ENCODE results near the gene MGAT4A.

MGAT4A gene

GRCh38 chr2:98747888-98748287 is 17.0 kb upstream of the MGAT4A start:
- Histone ChIP-seq H3K27ac (ENCODE audit: low read depth, low read length, poor library complexity, severe bottlenecking) (no peak overlapping the region), H3K4me1 (ENCODE audit: insufficient read depth, low read length, severe bottlenecking) (no peaks in the 10 kb centered on the region), H3F3A (ENCODE audit: insufficient read depth, low read length) (no peaks in the 10 kb centered on the region), H3K9ac (ENCODE audit: low read length) (no peak overlapping the region), H3K36me3 (ENCODE audit: insufficient read depth, low read length) (no peaks in the 10 kb centered on the region), H3K79me2 (ENCODE audit: insufficient read depth, low read length) (no peaks in the 10 kb centered on the region), H3K27me3 (ENCODE audit: insufficient read depth, low read length) (peaks cover 7% of the 10 kb centered on the region; the same call in 1 of the 2 replicates), H3K9me3 (ENCODE audit: low read length) (no peaks in the 10 kb centered on the region; the same call in 1 of the 2 replicates), H3K4me3 (ENCODE audit: low read depth, low read length, poor library complexity, severe bottlenecking) (no peak overlapping the region), H4K20me1 (ENCODE audit: insufficient read depth, low read length) (no peaks in the 10 kb centered on the region), H2AFZ (ENCODE audit: low read length) (no peak overlapping the region), H3K4me2 (ENCODE audit: low read length) (no peak overlapping the region), H3K9me2 (ENCODE audit: low read depth, low read length) (no peaks in the 10 kb centered on the region)
- TF ChIP-seq EZH2 (IDR thresholded peaks at IDR 0.05; ENCODE audit: borderline replicate concordance, low read length) = no peak
- no peak for TF ChIP-seq CTCF (IDR thresholded peaks at IDR 0.05; ENCODE audit: low read length)

DNA sequence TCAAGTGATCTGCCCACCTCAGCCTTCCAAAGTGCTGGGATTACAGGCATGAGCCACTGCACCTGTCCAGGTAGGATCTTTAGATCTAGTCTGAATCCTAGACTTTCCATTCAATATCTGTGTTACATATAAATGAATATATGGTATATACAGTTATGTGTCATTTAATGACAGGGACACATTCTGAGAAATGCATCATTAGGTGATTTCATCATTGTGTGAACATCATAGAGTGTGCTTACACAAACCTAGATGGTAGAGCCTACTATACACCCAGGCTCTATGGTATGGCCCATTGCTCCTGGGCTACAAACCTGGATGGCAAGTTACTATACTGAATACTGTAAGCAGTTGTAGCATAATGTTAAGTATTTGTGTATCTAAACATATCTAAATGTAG is 15.5 kb upstream of the MGAT4A start:
- Histone ChIP-seq H3K9me2 (ENCODE audit: low read depth, low read length) (no peaks in the 10 kb centered on the region), H3K9ac (ENCODE audit: low read length) (no peak overlapping the region), H3K27ac (ENCODE audit: low read depth, low read length, poor library complexity, severe bottlenecking) (no peak overlapping the region), H3K79me2 (ENCODE audit: insufficient read depth, low read length) (no peaks in the 10 kb centered on the region), H3K36me3 (ENCODE audit: insufficient read depth, low read length) (no peaks in the 10 kb centered on the region), H3K4me2 (ENCODE audit: low read length) (no peak overlapping the region), H3K4me3 (ENCODE audit: low read depth, low read length, poor library complexity, severe bottlenecking) (no peak overlapping the region), H3K9me3 (ENCODE audit: low read length) (no peaks in the 10 kb centered on the region), H3K27me3 (ENCODE audit: insufficient read depth, low read length) (peaks cover 3% of the 10 kb centered on the region; the same call in 1 of the 2 replicates), H4K20me1 (ENCODE audit: insufficient read depth, low read length) (no peaks in the 10 kb centered on the region), H3K4me1 (ENCODE audit: insufficient read depth, low read length, severe bottlenecking) (no peaks in the 10 kb centered on the region), H2AFZ (ENCODE audit: low read length) (no peak overlapping the region), H3F3A (ENCODE audit: insufficient read depth, low read length) (no peaks in the 10 kb centered on the region)
- TF ChIP-seq EZH2 (IDR thresholded peaks at IDR 0.05; ENCODE audit: borderline replicate concordance, low read length) = no peak
- no peak for TF ChIP-seq CTCF (IDR thresholded peaks at IDR 0.05; ENCODE audit: low read length)

DNA sequence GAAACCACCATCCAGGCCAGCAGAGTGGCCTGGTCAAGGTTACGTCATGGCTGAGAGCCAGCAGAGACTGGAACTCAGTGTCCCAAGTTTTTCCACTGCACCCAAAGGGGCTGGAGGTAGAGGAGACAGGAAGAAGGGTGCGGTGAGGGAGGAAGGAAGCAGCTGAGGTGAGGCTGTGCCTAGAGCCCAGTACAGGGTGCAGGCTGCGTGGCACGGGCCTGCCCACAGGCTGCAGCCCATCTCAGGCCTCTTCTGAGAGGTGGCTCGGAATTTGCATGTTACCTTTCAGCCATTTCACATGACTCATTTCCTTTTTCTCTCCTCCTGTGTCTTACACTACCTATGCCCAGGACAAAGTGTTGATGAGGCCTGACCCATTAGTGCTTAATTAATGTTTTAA is 13.7 kb upstream of the MGAT4A start:
- no peaks in the 10 kb centered on the region for H4K20me1 ChIP-seq (ENCODE audit: insufficient read depth, low read length)
- no peak overlapping the region for H3K4me3 ChIP-seq (ENCODE audit: low read depth, low read length, poor library complexity, severe bottlenecking)
- H2AFZ ChIP-seq (ENCODE audit: low read length) = no peak overlapping the region
- H3K27ac ChIP-seq (ENCODE audit: low read depth, low read length, poor library complexity, severe bottlenecking) = no peak overlapping the region
- no peaks in the 10 kb centered on the region for H3K9me3 ChIP-seq (ENCODE audit: low read length)
- H3K27me3 ChIP-seq (ENCODE audit: insufficient read depth, low read length) = no peaks in the 10 kb centered on the region; the same call in 1 of the 2 replicates
- H3K36me3 ChIP-seq (ENCODE audit: insufficient read depth, low read length) = no peaks in the 10 kb centered on the region
- H3K79me2 ChIP-seq (ENCODE audit: insufficient read depth, low read length) = no peaks in the 10 kb centered on the region
- H3K4me2 ChIP-seq (ENCODE audit: low read length) = no peak overlapping the region
- H3F3A ChIP-seq (ENCODE audit: insufficient read depth, low read length) = no peaks in the 10 kb centered on the region
- TF ChIP-seq CTCF (IDR thresholded peaks at IDR 0.05; ENCODE audit: low read length) = no peak
- TF ChIP-seq EZH2 (IDR thresholded peaks at IDR 0.05; ENCODE audit: borderline replicate concordance, low read length) = no peak
- H3K4me1 ChIP-seq (ENCODE audit: insufficient read depth, low read length, severe bottlenecking) = no peaks in the 10 kb centered on the region
- H3K9ac ChIP-seq (ENCODE audit: low read length) = no peak overlapping the region
- no peaks in the 10 kb centered on the region for H3K9me2 ChIP-seq (ENCODE audit: low read depth, low read length)
